GM12874 (cell line): ENCODE results near the gene TMEM203.

Experiments
- CTCF ChIP-seq: IDR thresholded peaks from 2 replicates; pipeline ENCODE4 v1.5.1; 2011; ENCODE audit warnings: low read depth, mild to moderate bottlenecking, control low read depth, low read length, moderate library complexity; ENCODE audit not compliant: insufficient read depth

The TMEM203 gene

GRCh38 chr9:137212520-137212919 is 7.1 kb upstream of the TMEM203 start:
- no peak for TF ChIP-seq CTCF

- no peak for TF ChIP-seq CTCF
Measured at GRCh38 chr9:137211532-137211931, 6.1 kb upstream of the TMEM203 start.

- no peak for TF ChIP-seq CTCF
Measured at GRCh38 chr9:137206602-137207001, 1.2 kb upstream of the TMEM203 start.

- no peak for TF ChIP-seq CTCF
Measured at GRCh38 chr9:137204731-137205125, 720 bp downstream of the TMEM203 start.

GRCh38 chr9:137202966-137203365 is 2.5 kb downstream of the TMEM203 start:
- TF ChIP-seq CTCF = no peak

GRCh38 chr9:137201205-137201868 is 4.1 kb downstream of the TMEM203 start:
- no peak for TF ChIP-seq CTCF

GRCh38 chr9:137200311-137201204 is 4.9 kb downstream of the TMEM203 start, which contains the start of gene TPRN:
Gene TPRN, minus strand, starts transcription at chr9:137200741. Its CDS starts 30 bp downstream, at chr9:137200711.
- TF ChIP-seq CTCF = no peak
